SU-DHL-6 (cell line): ENCODE measurements around the gene ART1.

Source experiments
- EZH2phosphoT487 ChIP-seq: fragments of 200-600 bp; sonication (generic), shearing (Covaris generic); conservative IDR thresholded peaks from 2 replicates; pipeline ENCODE4 v1.6.1; 2018; ENCODE audit warnings: mild to moderate bottlenecking, antibody characterized with exemption, low read length, moderate library complexity, mixed read lengths
- TF ChIP-seq, protein P1 (sequence below): fragments of 200-600 bp; sonication (generic); IDR thresholded peaks from one replicate; pipeline ENCODE4 v1.5.1; 2017; ENCODE audit warnings: antibody characterized with exemption, mild to moderate bottlenecking, low read length, moderate library complexity; ENCODE audit not compliant: insufficient read depth, poor library complexity, severe bottlenecking

- TF ChIP-seq, protein P1, sequence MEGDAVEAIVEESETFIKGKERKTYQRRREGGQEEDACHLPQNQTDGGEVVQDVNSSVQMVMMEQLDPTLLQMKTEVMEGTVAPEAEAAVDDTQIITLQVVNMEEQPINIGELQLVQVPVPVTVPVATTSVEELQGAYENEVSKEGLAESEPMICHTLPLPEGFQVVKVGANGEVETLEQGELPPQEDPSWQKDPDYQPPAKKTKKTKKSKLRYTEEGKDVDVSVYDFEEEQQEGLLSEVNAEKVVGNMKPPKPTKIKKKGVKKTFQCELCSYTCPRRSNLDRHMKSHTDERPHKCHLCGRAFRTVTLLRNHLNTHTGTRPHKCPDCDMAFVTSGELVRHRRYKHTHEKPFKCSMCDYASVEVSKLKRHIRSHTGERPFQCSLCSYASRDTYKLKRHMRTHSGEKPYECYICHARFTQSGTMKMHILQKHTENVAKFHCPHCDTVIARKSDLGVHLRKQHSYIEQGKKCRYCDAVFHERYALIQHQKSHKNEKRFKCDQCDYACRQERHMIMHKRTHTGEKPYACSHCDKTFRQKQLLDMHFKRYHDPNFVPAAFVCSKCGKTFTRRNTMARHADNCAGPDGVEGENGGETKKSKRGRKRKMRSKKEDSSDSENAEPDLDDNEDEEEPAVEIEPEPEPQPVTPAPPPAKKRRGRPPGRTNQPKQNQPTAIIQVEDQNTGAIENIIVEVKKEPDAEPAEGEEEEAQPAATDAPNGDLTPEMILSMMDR, result no peak
- no peak for TF ChIP-seq EZH2phosphoT487
These were observed 24.8 kb downstream of the ART1 start for GRCh38 chr11:3669742-3670183.
